Neural cell (in vitro differentiated cells): ENCODE results near the gene BTG4.

Source experiments
- EZH2 ChIP-seq: fragments of 200-600, 300-800 bp; shearing (Covaris generic), sonication (generic); IDR thresholded peaks from 2 replicates; pipeline ENCODE4 v1.6.1; 2014; ENCODE audit warnings: antibody characterized with exemption, low read length, borderline replicate concordance, mild to moderate bottlenecking; ENCODE audit not compliant: insufficient read depth, poor library complexity, severe bottlenecking
- POLR2AphosphoS5 ChIP-seq: IDR thresholded peaks from 2 replicates; pipeline ENCODE4 v1.6.1; 2012
- SMC3 ChIP-seq: fragments of 450-650 bp; conservative IDR thresholded peaks from 2 replicates; pipeline ENCODE4 v1.6.1; 2014; ENCODE audit warnings: antibody characterized with exemption, mild to moderate bottlenecking, moderate library complexity; ENCODE audit not compliant: poor library complexity
- TF ChIP-seq, protein P1 (sequence below): fragments of 450-650 bp; IDR thresholded peaks from 2 replicates; pipeline ENCODE4 v1.5.1; 2014; ENCODE audit warnings: antibody characterized with exemption, mild to moderate bottlenecking, moderate library complexity; ENCODE audit not compliant: poor library complexity, severe bottlenecking
- TF ChIP-seq, protein P2 (sequence below): IDR thresholded peaks from 2 replicates; pipeline ENCODE4 v1.6.1; 2012; ENCODE audit warnings: borderline replicate concordance

DNA sequence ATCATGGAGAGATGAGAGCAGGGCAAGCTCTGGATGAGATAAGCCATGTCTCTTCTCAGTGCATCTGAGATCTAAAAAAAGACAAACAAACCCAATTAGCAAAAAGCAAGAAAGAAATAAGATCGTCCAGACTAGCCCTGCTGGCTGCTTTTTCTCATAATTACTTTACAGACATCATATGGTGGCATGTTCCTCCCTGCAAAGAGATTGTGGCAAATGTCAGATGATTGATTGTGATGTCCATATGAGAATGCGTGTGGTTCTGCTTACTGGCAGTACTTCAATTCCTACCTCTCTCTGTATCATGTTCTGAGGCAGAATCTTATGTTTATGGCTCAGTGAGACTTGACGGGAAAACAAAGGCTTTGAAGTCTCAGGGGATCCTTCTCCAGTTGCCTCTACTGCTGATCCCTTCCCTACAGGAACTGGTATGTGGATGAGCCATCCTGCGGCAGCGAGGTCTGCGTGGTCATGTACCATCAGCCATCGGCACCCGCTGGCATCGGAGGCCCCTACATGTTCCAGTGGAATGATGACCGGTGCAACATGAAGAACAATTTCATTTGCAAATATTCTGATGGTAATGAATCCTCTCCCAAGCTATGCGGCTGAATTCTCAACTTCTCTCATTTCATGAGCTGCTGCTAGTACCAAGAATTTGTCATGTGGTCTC, 37.1 kb upstream of the BTG4 start:
- TF ChIP-seq, protein P1, sequence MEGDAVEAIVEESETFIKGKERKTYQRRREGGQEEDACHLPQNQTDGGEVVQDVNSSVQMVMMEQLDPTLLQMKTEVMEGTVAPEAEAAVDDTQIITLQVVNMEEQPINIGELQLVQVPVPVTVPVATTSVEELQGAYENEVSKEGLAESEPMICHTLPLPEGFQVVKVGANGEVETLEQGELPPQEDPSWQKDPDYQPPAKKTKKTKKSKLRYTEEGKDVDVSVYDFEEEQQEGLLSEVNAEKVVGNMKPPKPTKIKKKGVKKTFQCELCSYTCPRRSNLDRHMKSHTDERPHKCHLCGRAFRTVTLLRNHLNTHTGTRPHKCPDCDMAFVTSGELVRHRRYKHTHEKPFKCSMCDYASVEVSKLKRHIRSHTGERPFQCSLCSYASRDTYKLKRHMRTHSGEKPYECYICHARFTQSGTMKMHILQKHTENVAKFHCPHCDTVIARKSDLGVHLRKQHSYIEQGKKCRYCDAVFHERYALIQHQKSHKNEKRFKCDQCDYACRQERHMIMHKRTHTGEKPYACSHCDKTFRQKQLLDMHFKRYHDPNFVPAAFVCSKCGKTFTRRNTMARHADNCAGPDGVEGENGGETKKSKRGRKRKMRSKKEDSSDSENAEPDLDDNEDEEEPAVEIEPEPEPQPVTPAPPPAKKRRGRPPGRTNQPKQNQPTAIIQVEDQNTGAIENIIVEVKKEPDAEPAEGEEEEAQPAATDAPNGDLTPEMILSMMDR: no peak
- no peak for TF ChIP-seq EZH2
- no peak for TF ChIP-seq POLR2AphosphoS5
- no peak for TF ChIP-seq SMC3
- TF ChIP-seq, protein P2, sequence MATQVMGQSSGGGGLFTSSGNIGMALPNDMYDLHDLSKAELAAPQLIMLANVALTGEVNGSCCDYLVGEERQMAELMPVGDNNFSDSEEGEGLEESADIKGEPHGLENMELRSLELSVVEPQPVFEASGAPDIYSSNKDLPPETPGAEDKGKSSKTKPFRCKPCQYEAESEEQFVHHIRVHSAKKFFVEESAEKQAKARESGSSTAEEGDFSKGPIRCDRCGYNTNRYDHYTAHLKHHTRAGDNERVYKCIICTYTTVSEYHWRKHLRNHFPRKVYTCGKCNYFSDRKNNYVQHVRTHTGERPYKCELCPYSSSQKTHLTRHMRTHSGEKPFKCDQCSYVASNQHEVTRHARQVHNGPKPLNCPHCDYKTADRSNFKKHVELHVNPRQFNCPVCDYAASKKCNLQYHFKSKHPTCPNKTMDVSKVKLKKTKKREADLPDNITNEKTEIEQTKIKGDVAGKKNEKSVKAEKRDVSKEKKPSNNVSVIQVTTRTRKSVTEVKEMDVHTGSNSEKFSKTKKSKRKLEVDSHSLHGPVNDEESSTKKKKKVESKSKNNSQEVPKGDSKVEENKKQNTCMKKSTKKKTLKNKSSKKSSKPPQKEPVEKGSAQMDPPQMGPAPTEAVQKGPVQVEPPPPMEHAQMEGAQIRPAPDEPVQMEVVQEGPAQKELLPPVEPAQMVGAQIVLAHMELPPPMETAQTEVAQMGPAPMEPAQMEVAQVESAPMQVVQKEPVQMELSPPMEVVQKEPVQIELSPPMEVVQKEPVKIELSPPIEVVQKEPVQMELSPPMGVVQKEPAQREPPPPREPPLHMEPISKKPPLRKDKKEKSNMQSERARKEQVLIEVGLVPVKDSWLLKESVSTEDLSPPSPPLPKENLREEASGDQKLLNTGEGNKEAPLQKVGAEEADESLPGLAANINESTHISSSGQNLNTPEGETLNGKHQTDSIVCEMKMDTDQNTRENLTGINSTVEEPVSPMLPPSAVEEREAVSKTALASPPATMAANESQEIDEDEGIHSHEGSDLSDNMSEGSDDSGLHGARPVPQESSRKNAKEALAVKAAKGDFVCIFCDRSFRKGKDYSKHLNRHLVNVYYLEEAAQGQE: no peak
